Measurements from ENCODE around the gene HTT.

Gene HTT

GRCh38 chr4:3074078-3074845, at the start of gene HTT, which contains the start of gene HTT-AS:
HTT (plus strand) TSS chr4:3074681; CDS start chr4:3074826, 145 bp downstream.
HTT-AS (minus strand) TSS chr4:3074538.
- peak; percentile 91 for DNase-seq (ENCODE audit: low spot score)

DNA sequence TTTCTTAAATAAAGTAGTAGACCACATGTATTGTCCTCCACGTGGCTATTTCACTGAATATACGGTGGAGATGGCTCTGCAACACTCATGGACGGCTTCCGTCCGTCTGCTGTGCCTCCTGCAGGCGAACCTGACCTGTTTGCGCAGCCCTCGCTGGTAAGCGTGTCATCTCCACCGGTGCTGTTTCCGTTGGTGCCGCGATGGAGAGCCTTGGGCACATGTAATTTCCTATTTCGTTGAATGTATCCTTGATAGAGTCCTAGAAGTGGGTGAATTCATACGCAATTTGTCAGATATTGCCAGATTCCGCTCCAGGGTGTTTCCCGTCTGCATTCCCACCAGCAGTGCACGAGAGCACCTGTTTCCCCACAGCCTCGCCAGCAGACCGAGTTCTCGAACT, 48.6 kb upstream of the HTT start:
- DNase-seq (ENCODE audit: low spot score) = no peak

DNA sequence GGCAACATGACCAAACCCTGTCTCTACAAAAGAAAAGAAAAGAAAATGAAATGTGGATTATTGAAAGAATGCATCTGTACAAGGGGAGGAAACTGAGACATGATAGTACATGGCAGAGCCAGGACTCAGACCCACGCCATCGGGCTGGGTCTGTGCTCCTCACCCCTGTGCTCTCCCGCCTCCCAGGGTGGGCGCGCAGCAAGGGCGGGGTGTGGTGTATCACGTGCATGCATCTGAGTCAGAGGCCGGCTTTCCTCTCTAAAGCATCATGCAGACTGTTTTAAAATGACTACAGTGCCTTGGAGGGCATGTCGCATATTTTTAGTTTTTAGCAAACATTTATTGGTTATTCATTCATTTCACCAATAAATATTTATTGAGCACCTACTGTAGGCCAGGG, 47.9 kb upstream of the HTT start:
- no peak for DNase-seq (ENCODE audit: low spot score)

GRCh38 chr4:3029464-3029863, 45.0 kb upstream of the HTT start:
- no peak for DNase-seq (ENCODE audit: low spot score)

- no peak for DNase-seq (ENCODE audit: low spot score)
Measured at GRCh38 chr4:3030566-3031356, 43.7 kb upstream of the HTT start.

DNA sequence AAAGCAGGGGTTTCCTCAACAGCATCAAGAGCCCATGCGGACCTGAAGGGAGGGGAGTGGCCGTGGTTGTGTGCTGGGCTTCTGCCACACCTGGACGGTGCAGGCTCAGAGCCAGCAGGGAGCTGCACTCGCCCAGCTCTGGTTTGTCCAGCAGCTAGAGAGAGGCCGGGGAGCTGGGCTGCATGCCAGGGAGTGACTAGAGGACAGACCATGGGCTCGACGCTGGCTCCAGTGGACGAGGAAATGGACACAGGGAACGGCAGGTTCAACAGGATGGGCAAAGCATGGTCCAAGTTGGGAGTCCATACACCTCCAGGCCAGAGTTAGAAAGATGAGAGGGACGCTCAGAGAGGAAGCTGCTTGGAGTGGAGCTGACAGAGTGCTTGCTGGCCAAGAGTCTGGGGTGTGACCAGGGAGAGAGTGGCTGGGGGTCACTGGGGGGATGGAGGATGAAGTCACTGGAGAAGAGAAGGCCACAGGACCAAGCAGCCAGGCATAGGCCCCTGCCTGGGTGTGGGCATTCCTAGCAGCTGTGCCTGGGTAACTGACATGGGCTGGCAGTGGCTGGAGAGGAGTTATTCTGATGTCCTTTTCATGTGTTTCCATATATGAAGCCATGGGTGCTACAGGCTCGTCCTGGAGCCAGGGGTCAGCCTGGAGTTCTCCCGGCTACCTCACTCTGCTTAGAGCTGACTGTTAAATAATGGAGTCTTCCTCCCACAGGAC, 43.0 kb upstream of the HTT start:
- no peak for DNase-seq (ENCODE audit: low spot score)

DNA sequence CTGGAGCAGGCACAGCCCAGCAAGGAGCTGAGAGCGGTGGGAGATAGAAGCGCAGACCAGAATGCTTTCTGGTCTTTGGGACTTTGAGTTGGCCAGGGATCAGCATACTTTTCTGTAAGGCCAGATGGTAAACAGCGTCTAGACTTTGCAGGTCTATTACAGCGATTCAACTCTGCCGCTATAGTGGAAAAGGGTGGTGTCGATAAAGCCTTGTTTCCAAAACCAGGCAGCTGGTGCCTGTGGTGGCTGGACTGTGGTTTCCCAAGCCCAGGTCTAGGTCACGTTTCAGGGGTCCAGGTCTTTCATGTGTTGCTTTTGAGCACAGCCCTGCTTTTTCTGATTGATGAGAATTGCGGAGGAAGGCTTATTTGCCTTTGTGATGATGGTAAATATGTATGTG, 40.2 kb upstream of the HTT start:
- no peak for DNase-seq (ENCODE audit: low spot score)

- DNase-seq (ENCODE audit: low spot score) = no peak
Measured at GRCh38 chr4:3035249-3035648, 39.2 kb upstream of the HTT start.

DNA sequence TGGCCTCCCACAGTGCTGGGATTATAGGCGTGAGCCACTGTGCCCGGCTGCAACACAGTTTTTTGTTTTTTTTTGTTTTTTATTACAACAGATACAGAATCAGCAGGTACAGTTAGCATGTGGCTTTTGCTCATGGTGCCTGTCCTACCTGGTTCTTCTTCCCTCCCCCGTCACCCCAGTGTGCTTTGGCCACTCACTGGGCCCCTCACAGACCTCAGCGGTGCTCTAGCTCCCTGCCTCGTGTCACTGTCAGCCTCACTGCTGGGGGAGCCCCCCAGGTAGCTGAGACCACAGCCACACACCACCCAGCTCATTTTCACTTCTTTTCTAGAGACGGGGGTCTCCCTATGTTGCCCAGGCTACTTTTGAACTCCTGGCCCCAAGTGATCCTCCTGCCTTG, 38.8 kb upstream of the HTT start:
- DNase-seq (ENCODE audit: low spot score) = no peak

DNA sequence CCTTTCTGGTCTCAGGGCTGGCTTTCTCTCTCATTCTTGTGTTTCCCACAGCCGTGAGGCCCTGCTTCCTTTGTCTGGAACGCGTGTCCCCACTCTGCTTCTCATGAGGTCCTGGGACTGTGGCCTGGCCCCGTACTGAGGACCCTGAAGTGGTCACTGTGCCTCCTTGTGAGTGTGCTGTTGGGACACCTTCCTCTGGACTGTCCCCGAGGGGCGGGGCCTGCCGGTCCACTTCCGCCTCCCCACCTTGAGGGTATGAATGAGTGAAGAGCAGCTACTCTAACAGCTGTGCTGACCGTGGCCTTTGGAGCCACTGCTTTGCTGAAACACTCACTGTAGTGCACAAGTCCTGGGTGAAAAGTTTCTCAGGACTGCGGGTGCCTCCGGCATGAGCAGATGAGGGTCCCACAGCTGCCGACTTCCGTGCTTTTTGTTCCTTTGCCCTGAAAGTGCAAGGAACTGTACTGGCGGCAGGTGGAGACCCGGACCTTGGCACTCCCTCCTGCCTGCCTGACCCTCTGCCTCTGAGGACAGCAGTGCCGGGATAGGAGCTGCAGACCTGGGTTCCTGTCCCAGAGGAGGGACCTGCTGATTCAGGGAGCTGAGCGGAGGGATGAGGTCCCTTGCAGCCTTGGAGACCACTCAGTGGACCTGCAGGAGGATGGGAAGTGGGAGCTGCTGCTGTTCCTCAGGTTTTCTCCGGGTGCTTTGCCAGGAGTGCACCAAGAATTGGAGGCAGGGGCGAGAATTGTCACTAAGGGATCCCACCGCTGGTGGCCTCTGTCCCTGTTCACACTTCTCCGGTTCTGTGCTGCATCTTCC, 38.1 kb upstream of the HTT start:
- DNase-seq (ENCODE audit: low spot score) = no peak

DNA sequence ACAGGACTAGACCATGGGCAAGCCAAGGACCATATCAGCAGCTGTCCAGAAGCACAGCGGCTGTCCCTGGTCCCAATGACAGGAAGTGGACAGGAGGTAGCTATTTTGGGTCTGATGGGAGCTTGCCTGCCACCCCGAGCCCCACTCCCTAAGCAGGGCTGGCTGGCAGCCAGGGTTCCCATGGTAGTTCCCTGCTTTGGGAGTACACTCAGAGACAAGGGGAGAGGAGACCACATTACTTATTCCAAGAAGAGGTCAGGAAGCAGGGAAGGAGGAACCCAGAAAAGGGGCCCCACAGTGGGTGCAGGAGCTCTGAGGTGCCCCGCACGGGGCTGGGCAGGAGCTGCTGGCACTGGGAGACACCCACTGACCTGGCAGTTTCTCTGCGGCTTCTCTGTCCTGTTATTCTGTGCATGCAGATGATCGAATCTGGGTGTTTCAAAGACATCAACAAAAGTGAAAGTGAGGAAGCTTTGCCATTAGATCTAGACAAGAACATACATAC, 36.5 kb upstream of the HTT start:
- DNase-seq (ENCODE audit: low spot score) = no peak

DNA sequence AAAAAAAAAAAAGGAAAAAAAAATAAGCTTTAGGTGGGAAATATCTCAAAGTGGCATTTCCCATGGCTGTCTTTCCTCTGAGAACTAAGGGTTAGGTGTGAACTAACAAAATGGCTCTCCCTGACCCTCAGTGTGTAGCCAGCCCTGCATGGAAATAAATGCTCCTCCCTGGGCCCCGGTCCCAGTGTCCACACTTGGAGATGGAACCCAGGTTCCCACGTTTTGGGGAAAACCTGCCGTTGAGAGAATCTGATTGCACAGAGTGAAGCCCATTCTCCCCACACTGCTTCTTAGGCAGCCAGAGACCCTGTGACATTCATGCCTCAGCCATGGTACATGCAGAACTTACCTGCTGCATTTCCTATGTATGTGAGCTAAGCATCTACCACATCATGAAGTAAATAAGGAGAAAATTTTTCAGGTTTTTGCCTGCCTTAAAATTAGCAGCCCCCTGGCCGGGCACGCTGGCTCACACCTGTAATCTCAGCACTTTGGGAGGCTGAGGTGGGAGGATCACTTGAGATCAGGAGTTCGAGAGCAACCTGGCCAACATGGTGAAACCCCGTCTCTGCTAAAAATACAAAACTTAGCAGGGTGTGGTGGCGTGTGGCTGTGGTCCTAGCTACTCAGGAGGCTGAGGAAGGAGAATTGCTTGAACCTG, 34.6 kb upstream of the HTT start:
- DNase-seq (ENCODE audit: low spot score) = no peak

- no peak for DNase-seq (ENCODE audit: low spot score)
Measured at GRCh38 chr4:3040452-3041191, 33.9 kb upstream of the HTT start.

DNA sequence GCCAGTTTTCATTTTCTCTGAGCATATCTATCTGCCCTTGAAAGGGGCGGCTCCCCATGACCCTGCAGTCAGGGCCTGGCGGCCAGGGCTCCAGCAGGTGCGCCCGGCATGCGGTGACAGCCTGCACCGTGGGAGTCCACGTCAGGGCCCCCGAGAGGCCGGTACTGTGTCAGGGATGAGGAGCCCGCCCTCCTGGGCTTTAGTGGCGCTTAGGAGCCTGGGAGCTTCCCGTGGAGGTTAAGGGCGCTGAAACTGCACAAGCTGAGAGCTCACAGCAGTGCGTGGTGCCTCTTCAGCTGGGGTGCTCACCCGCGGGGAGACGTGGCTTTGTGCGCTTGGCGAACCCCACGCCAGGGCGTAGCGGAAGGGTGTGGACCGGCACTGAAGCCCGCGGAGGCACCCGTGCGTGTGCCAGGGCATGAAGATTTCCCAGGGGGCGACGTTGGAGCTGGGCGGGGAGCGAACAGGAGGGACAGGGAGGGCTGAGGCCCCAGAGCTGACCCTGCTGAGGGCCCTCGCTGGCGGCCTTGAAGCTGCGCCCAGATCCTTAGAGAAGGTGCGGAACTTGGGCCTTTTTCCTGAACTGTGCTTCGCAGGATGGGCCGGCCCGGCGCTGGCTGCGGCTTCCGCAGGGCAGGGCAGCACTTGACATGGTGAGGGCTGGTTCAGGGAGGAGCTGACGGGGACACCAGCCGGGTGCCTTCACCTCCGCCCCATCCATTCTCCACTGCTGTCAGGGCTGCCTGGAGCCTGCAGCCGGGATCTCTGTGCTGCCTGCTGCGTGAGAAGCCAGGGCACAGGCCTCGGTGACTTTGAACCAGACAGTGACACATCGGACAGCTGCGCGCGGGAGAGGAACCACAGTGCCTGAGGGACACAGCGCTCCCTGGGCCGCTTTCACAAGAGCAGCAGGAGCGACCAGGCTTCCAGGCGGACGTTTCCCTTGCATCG, 33.0 kb upstream of the HTT start:
- peak; percentile 43 for DNase-seq (ENCODE audit: low spot score)

GRCh38 chr4:3042226-3042625, 32.3 kb upstream of the HTT start:
- no peak for DNase-seq (ENCODE audit: low spot score)

DNA sequence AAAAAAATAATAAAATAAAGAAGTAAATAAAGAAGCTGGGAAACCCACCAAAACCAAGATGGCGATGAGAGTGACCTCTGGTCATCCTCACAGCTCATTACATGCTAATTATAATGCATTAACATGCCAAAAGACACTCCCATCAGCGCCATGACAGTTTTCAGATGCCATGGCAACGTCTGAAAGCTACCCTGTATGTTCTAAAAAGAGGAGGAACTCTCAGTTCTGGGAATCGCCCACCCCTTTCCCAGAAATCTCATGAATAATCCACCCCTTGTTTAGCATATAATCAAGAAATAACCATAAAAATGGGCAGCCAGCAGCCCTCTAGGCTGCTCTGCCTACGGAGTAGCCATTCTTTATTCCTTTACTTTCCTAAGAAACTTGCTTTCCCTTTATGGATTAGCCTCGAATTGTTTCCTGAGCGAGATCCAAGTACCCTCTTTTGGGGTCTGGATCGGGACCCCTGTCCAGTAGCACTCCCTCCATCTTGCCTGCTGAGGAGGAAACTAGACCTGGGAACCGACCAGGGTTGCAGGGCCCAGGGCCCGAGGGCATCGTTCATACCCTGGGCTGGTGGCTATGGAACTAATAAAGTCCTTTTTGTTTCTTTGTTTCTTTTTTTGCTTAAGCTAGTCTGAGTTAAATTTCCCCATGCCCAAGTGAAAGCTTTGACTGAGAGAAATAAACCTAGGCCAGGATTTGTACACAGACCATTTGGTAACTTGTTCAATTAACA, 31.0 kb upstream of the HTT start:
- DNase-seq (ENCODE audit: low spot score) = no peak

DNA sequence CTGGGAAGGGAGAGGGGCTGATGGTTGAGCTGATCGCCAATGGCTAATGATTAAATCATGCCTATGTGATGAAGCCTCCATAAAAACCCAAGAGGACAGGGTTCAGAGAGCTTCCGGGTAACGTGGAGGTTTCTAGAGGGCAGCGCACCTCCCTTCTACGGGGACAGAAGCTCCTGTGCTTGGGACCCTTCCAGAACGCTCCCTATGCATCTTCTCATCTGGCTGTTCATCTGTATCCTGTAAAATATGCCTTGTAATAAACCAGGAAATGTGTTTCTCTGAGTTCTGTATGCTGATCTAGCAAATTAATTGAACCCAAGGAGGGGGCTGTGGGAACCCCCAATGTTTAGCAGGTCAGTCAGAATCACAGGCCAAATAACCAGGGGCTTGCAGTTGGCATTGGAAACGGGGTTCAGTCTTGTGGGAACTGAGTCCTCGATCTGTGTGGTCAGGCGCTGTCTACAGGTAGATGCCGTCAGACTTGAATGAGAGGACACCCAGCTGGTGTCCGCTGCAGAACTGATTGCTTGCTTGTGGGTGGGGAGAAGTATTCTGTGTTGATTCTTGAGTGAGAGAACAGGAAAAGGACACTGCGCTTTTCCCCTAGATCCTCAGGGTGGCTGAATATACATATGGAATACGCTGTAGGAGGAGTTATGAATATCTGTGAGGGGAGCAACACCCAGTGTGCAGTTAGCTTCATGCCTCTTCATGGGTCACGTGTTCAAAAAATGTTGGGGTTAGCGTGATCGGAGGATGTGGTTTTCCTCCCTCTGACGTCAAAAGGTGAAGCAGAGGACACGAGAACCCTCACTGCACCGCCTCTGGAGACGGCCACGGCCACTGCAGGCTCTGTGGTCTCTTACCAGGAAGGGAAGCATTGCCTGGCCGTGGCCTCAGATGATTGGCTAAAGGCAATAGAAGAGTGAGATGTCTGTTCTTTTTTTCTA, 29.3 kb upstream of the HTT start:
- DNase-seq (ENCODE audit: low spot score) = no peak
